Osteocyte (in vitro differentiated cells): ENCODE results near the gene ARHGAP22. TPM values are rescaled to one million over a fixed set of nuclear protein-coding genes. Genes with fewer than 3 reads are reported as not detected.

Experiments used
- DNase-seq: peaks from one replicate; pipeline ENCODE4 v3.0.0; 2021; ENCODE audit warnings: mixed read lengths; ENCODE audit not compliant: unreplicated experiment; ENCODE audit errors: extremely low spot score
- H3K27ac Mint-ChIP-seq: one replicate; pipeline ENCODE4 v1.8.0; 2021; ENCODE audit warnings: mild to moderate bottlenecking, mixed read lengths; ENCODE audit not compliant: unreplicated experiment
- H3K27me3 Mint-ChIP-seq: one replicate; pipeline ENCODE4 v1.8.0; 2021; ENCODE audit warnings: mixed read lengths; ENCODE audit not compliant: unreplicated experiment
- H3K36me3 Mint-ChIP-seq: one replicate; pipeline ENCODE4 v1.8.0; 2021; ENCODE audit warnings: mixed read lengths; ENCODE audit not compliant: unreplicated experiment
- H3K4me1 Mint-ChIP-seq: one replicate; pipeline ENCODE4 v1.8.0; 2021; ENCODE audit warnings: mixed read lengths; ENCODE audit not compliant: unreplicated experiment
- H3K4me3 Mint-ChIP-seq: one replicate; pipeline ENCODE4 v1.8.0; 2021; ENCODE audit warnings: mild to moderate bottlenecking, moderate library complexity, mixed read lengths; ENCODE audit not compliant: unreplicated experiment
- H3K9me3 Mint-ChIP-seq: one replicate; pipeline ENCODE4 v1.8.0; 2021; ENCODE audit warnings: mixed read lengths; ENCODE audit not compliant: unreplicated experiment
- CTCF ChIP-seq: fragments of 200-600 bp; sonication (generic); IDR thresholded peaks from 2 replicates; pipeline ENCODE4 v1.5.0; 2021; ENCODE audit warnings: antibody characterized with exemption, mild to moderate bottlenecking, moderate library complexity
- total RNA-seq: library from RNA; stranded (reverse); gene quantifications from 2 replicates; pipeline ENCODE4 v1.2.1, GENCODE V29; 2021

ARHGAP22 gene
- total RNA-seq, 1 donor from 2014 or later = 0.64 TPM

- H3K4me3 Mint-ChIP-seq = no peak overlapping the region
- H3K4me1 Mint-ChIP-seq = peaks cover 24% of the 10 kb centered on the region
- no peak for DNase-seq
- peaks cover 5% of the 10 kb centered on the region for H3K9me3 Mint-ChIP-seq
- no peak overlapping the region for H3K27ac Mint-ChIP-seq
- no peak for TF ChIP-seq CTCF
- H3K36me3 Mint-ChIP-seq = no peaks in the 10 kb centered on the region
- H3K27me3 Mint-ChIP-seq = peaks cover 3% of the 10 kb centered on the region
These were observed 18.1 kb upstream of the ARHGAP22 start for GRCh38 chr10:48623009-48623408.

- H3K9me3 Mint-ChIP-seq = peaks cover 12% of the 10 kb centered on the region
- peaks cover 2% of the 10 kb centered on the region for H3K36me3 Mint-ChIP-seq
- no peak for TF ChIP-seq CTCF
- peaks cover 6% of the 10 kb centered on the region for H3K27me3 Mint-ChIP-seq
- H3K27ac Mint-ChIP-seq = no peak overlapping the region
- H3K4me1 Mint-ChIP-seq = peaks cover 7% of the 10 kb centered on the region
- no peak overlapping the region for H3K4me3 Mint-ChIP-seq
- peak; percentile 34 for DNase-seq
These were observed 15.8 kb upstream of the ARHGAP22 start for GRCh38 chr10:48620719-48621118.

GRCh38 chr10:48616436-48616835 lies 11.6 kb upstream of the ARHGAP22 start:
- Mint-ChIP-seq H3K4me3 (no peak overlapping the region), H3K27me3 (peaks cover 6% of the 10 kb centered on the region), H3K36me3 (peaks cover 2% of the 10 kb centered on the region), H3K4me1 (peaks cover 9% of the 10 kb centered on the region), H3K27ac (no peak overlapping the region), H3K9me3 (peaks cover 9% of the 10 kb centered on the region)
- DNase-seq = no peak
- TF ChIP-seq CTCF = no peak

- Mint-ChIP-seq H3K4me1 (peaks cover 9% of the 10 kb centered on the region), H3K4me3 (no peak overlapping the region), H3K9me3 (peaks cover 9% of the 10 kb centered on the region), H3K27me3 (peaks cover 6% of the 10 kb centered on the region), H3K27ac (no peak overlapping the region), H3K36me3 (peaks cover 2% of the 10 kb centered on the region)
- no peak for DNase-seq
- TF ChIP-seq CTCF = peak; percentile 29
These were observed 9.9 kb upstream of the ARHGAP22 start for GRCh38 chr10:48614481-48615390.

- Mint-ChIP-seq H3K9me3 (peaks cover 9% of the 10 kb centered on the region), H3K27me3 (peaks cover 3% of the 10 kb centered on the region), H3K4me1 (peaks cover 7% of the 10 kb centered on the region), H3K27ac (no peak overlapping the region), H3K4me3 (no peak overlapping the region), H3K36me3 (peaks cover 2% of the 10 kb centered on the region)
- TF ChIP-seq CTCF = no peak
- DNase-seq = no peak
These were observed 8.1 kb upstream of the ARHGAP22 start for GRCh38 chr10:48613016-48613415.
